HuH-7 (cell line): ENCODE measurements around the gene TNS1.

Experiments used
- DNase-seq: peaks from one replicate; pipeline ENCODE4 v3.0.0; 2011; ENCODE audit warnings: low spot score

Gene TNS1

GRCh38 chr2:217956586-217957457 is 46.0 kb downstream of the TNS1 start:
- DNase-seq = no peak

GRCh38 chr2:217955881-217956493 is 46.8 kb downstream of the TNS1 start:
- DNase-seq = no peak

- no peak for DNase-seq
Observed at GRCh38 chr2:217954971-217955740, 47.6 kb downstream of the TNS1 start.

- no peak for DNase-seq
Observed at GRCh38 chr2:217954469-217954868, 48.3 kb downstream of the TNS1 start.

- DNase-seq = no peak
Observed at GRCh38 chr2:217954051-217954450, 48.7 kb downstream of the TNS1 start.

- no peak for DNase-seq
Observed at GRCh38 chr2:217953531-217953932, 49.3 kb downstream of the TNS1 start.

- no peak for DNase-seq
Observed at GRCh38 chr2:217953011-217953481, 49.7 kb downstream of the TNS1 start.

GRCh38 chr2:217952409-217952808 is 50.4 kb downstream of the TNS1 start:
- DNase-seq = no peak

GRCh38 chr2:217951521-217952247 is 51.1 kb downstream of the TNS1 start:
- DNase-seq = no peak

GRCh38 chr2:217951091-217951490 is 51.7 kb downstream of the TNS1 start:
- DNase-seq = no peak

- DNase-seq = no peak
Observed at GRCh38 chr2:217950401-217950871, 52.4 kb downstream of the TNS1 start.

GRCh38 chr2:217949447-217949846 is 53.3 kb downstream of the TNS1 start:
- DNase-seq = no peak

GRCh38 chr2:217948897-217949296 is 53.9 kb downstream of the TNS1 start:
- no peak for DNase-seq

GRCh38 chr2:217948351-217948791 is 54.4 kb downstream of the TNS1 start:
- no peak for DNase-seq

GRCh38 chr2:217947383-217948350 is 55.1 kb downstream of the TNS1 start:
- peak; percentile 40 for DNase-seq

- no peak for DNase-seq
Observed at GRCh38 chr2:217946051-217946450, 56.7 kb downstream of the TNS1 start.

GRCh38 chr2:217945530-217945929 is 57.3 kb downstream of the TNS1 start:
- no peak for DNase-seq

- DNase-seq = no peak
Observed at GRCh38 chr2:217944923-217945322, 57.9 kb downstream of the TNS1 start.

- DNase-seq = no peak
Observed at GRCh38 chr2:217944366-217944765, 58.4 kb downstream of the TNS1 start.
